Left lung (tissue), 10 donors: ENCODE measurements around the gene HDAC7. TPM values are rescaled to one million over a fixed set of nuclear protein-coding genes. Genes with fewer than 3 reads are reported as not detected.

Experiments
- ATAC-seq: fragments of 200-7000 bp; cut with Tn5 transposase; one replicate; pipeline ENCODE4 v1.9.1; 2020; ENCODE audit warnings: moderate library complexity
- DNase-seq, 4 donors: peaks; one replicate each; pipeline ENCODE4 v3.0.0-alpha.2; 2013 to 2020
- H3K27ac ChIP-seq, 2 donors: fragments of 200-600 bp; sonication (generic) in 1 of 2; one replicate each; pipeline versions ENCODE4 v1.5.0 to v1.8.0; 2020 to 2021
- H3K27me3 ChIP-seq, 2 donors: fragments of 200-600 bp; sonication (generic) in 1 of 2; one replicate each; pipeline versions ENCODE4 v1.5.0 to v1.8.0; 2020 to 2021
- H3K36me3 ChIP-seq, 2 donors: fragments of 200-600 bp; sonication (generic) in 1 of 2; one replicate each; pipeline versions ENCODE4 v1.5.0 to v1.8.0; 2020 to 2021
- H3K4me1 ChIP-seq, 2 donors: fragments of 200-600 bp; one replicate each; pipeline ENCODE4 v1.8.0; 2021
- H3K4me3 ChIP-seq, 2 donors: fragments of 200-600 bp; sonication (generic) in 1 of 2; one replicate each; pipeline versions ENCODE4 v1.5.0 to v1.8.0; 2020 to 2021; ENCODE audit warnings: mild to moderate bottlenecking in 1 of 2
- H3K9me3 ChIP-seq, 2 donors: fragments of 200-600 bp; sonication (generic) in 1 of 2; one replicate each; pipeline versions ENCODE4 v1.5.0 to v1.8.0; 2020 to 2021
- CTCF ChIP-seq, 2 donors: fragments of 200-600 bp; sonication (generic) in 1 of 2; IDR thresholded peaks; one replicate each; pipeline versions ENCODE4 v1.5.0 to v1.8.0; 2021; ENCODE audit warnings: antibody characterized with exemption in 2 of 2
- intact Hi-C, 2 donors: fragments of 100-400 bp; cut with DNase I; formaldehyde crosslinking; loops; one replicate each; pipeline versions ENCODE4 v1.11.2 to v1.14.2; 2022
- polyA plus RNA-seq, 6 donors: library from polyadenylated mRNA; unstranded; fragments of 120-200 nt; gene quantifications; one replicate each; pipeline ENCODE4 v1.2.1, GENCODE V29; 2013; ENCODE audit not compliant: insufficient read length in 6 of 6
- total RNA-seq, 2 donors: library from RNA; stranded (reverse); fragmentation: NEBNext Ultra II Directional; extraction: Animal tissue kit (Norgen Biotek cat#: 25700); gene quantifications; one replicate each; pipeline ENCODE4 v1.2.1, GENCODE V29; 2021
- donor health status: DM: no; HTN: yes; CAD: no.
- donor health status: DM: no; HTN: no; CAD: no.

The HDAC7 gene
- total and polyA plus RNA-seq, 8 donors, result 69.1 to 115 (median 84.1) TPM

- H3K4me3 ChIP-seq, result no peak overlapping the region
- intact Hi-C loops, result loop anchor here in 1 of 2 donors (2.0 to 10.0 kb wide), 3 partner anchors 42 to 125 kb away; partner anchors contain the start of gene SLC48A1
- H3K36me3 ChIP-seq, result peaks cover 0 to 13% of the 10 kb centered on the region in 2 donors
- no peak overlapping the region for H3K27ac ChIP-seq
- H3K27me3 ChIP-seq, result no peaks in the 10 kb centered on the region
- DNase-seq (no peak), ATAC-seq (no peak)
- H3K4me1 ChIP-seq, result peaks cover 6 to 27% of the 10 kb centered on the region in 2 donors
- no peak for TF ChIP-seq CTCF (IDR thresholded peaks at IDR 0.05)
- H3K9me3 ChIP-seq, result no peaks in the 10 kb centered on the region
Measured at GRCh38 chr12:47839214-47839876, 19.6 kb upstream of the HDAC7 start.

- intact Hi-C loops, result loop anchor here in 1 of 2 donors (2.0 to 10.0 kb wide), 3 partner anchors 41 to 124 kb away; partner anchors contain the start of gene SLC48A1
- no peaks in the 10 kb centered on the region for H3K9me3 ChIP-seq
- no peak overlapping the region for H3K27ac ChIP-seq
- DNase-seq, result no peak
- H3K36me3 ChIP-seq, result peaks cover 0 to 4% of the 10 kb centered on the region in 2 donors
- no peaks in the 10 kb centered on the region for H3K27me3 ChIP-seq
- peak; percentile 22 to 41 for TF ChIP-seq CTCF (IDR thresholded peaks at IDR 0.05)
- no peak overlapping the region for H3K4me3 ChIP-seq
- peaks cover 6 to 30% of the 10 kb centered on the region in 2 donors for H3K4me1 ChIP-seq
- ATAC-seq, result peak; percentile 28
Measured at GRCh38 chr12:47838286-47838931, 18.7 kb upstream of the HDAC7 start.

GRCh38 chr12:47837190-47838171 is 17.8 kb upstream of the HDAC7 start:
- no peak overlapping the region for H3K27ac ChIP-seq
- ATAC-seq (peak; percentile 85), DNase-seq (peak in 1 of 4 donors; percentile 66)
- peaks cover 6 to 32% of the 10 kb centered on the region in 2 donors for H3K4me1 ChIP-seq
- TF ChIP-seq CTCF (IDR thresholded peaks at IDR 0.05), result peak; percentile 75 to 93
- no peaks in the 10 kb centered on the region for H3K27me3 ChIP-seq
- H3K36me3 ChIP-seq, result no peaks in the 10 kb centered on the region
- no peaks in the 10 kb centered on the region for H3K9me3 ChIP-seq
- intact Hi-C loops, result loop anchor here in 1 of 2 donors (2.0 to 10.0 kb wide), 3 partner anchors 40 to 123 kb away; partner anchors contain the start of gene SLC48A1
- no peak overlapping the region for H3K4me3 ChIP-seq

- intact Hi-C loops, result loop anchor here in 1 of 2 donors (5.0 to 10.0 kb wide), 2 partner anchors 38 to 61 kb away; partner anchors contain the start of gene SLC48A1
- no peaks in the 10 kb centered on the region for H3K36me3 ChIP-seq
- TF ChIP-seq CTCF (IDR thresholded peaks at IDR 0.05), result no peak
- peak; percentile 66 for ATAC-seq
- H3K4me3 ChIP-seq, result no peak overlapping the region
- H3K27ac ChIP-seq, result peak overlapping the region in 1 of 2 donors; percentile 15
- DNase-seq, result no peak
- no peaks in the 10 kb centered on the region for H3K9me3 ChIP-seq
- H3K4me1 ChIP-seq, result peaks cover 6 to 48% of the 10 kb centered on the region in 2 donors
- H3K27me3 ChIP-seq, result no peaks in the 10 kb centered on the region
Measured at GRCh38 chr12:47835831-47836155, 16.1 kb upstream of the HDAC7 start.
